Ramos (cell line): ENCODE results near the gene AVEN.

Source experiments
- in situ Hi-C: fragments of 300-500 bp; cut with MboI; formaldehyde crosslinking; loops from one replicate; pipeline ENCODE4 v1.14.3; 2022; ENCODE audit warnings: low sequenced_read_pairs; ENCODE audit not compliant: unreplicated experiment

Gene AVEN

GRCh38 chr15:33864360-33865075 lies 174.5 kb downstream of the AVEN start:
- in situ Hi-C loops, result no loop called here

GRCh38 chr15:33860754-33861153 lies 178.2 kb downstream of the AVEN start:
- in situ Hi-C loops, result no loop called here

GRCh38 chr15:33859992-33860545 lies 178.9 kb downstream of the AVEN start:
- in situ Hi-C loops, result no loop called here

DNA sequence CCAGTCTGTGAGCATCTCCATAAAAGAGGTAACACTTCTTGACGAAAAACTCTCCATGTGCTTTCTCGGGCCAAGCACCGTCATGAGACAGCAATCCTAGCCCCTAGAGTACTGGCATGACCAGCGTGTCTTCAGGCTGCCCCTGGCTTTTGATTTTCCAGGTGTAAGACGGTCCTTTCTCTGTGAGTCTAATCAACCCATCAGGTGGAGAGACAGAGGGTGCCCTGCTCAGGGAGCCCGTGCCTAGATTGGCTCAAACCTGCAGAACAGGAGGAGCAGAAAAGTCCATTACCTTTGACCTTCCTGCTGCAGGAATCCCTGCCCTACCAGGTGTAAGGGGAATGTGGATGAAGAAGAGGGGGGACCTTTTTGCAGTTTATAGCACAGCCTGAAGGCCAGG lies 180.2 kb downstream of the AVEN start:
- in situ Hi-C loops, result no loop called here

- in situ Hi-C loops, result no loop called here
Measured at GRCh38 chr15:33857726-33858125, 181.3 kb downstream of the AVEN start.

GRCh38 chr15:33852570-33852969 lies 186.4 kb downstream of the AVEN start:
- in situ Hi-C loops, result no loop called here

DNA sequence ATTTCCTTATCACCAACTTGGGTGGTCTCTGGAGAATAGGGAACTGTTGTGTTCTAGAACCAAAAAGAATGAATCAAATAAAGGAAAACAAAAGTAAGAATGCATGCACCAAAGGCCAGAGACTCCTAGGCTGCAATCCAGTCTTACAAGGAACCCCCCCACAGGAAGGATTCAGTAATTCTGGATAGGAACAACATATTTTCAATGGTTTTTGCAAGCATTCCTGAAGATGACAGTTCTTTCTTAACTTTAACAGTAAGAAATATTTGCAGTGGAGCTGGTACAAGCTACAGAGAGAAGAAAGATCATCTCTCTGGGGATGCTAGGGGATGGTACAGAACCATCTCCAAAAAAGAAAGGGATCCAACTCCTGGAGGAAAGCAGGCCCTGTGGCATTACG lies 186.9 kb downstream of the AVEN start:
- in situ Hi-C loops, result no loop called here

DNA sequence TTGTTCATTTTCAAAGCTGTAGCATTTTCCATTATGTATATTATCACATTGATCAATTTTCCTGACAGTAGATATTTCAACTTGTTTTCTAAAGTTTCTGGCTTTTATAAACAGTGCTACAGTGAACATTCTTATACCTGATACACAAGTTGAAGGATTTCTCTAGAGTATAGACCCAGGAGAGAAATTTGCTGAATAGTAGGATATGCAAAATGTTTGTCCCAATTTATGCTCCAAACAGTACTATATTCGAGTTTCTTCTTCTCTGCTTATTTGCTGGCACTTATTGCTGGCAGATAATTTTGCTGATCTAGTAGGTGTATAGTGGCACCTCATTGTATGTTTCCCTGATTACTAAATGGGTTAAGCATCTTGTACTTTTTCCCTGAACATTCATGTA lies 187.9 kb downstream of the AVEN start:
- in situ Hi-C loops, result no loop called here

DNA sequence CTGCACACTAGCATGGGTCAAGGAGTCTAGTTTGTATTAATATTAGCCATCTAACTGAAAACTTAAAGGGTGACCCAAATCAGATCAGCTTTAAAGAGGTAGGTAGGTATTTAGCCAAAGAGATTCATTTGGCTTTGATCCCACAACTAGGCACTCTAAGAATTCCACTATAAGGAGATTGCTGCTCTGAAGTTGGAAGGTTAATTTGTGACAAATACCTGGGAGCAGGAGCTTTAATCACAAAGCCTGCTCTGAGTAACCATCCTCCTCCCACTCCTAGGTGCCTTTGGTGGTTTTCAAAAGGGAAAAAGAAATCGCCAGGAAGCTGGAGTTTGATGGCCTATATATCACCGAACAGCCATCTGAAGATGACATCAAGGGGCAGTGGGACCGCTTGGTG lies 191.0 kb downstream of the AVEN start:
- in situ Hi-C loops, result no loop called here

GRCh38 chr15:33846862-33847261 lies 192.1 kb downstream of the AVEN start:
- in situ Hi-C loops, result no loop called here

DNA sequence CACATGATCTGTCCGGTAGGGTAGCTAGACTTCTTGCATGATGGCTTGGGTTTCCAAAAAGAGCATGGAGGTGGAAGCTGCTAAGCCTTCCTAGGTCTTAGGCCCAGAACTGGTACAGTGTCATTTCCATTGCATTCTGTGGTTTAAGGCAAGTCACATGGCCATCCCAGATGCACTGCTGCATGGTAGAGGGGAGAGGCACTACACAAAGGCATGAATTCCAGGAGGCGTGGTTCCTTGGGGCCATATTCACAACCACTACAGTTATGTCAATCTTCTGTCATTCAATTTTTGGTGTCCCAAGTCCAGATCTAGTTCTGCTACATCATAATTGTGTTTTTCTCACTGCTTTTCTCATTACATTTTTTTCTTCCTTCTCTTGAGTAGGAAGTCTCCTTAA lies 192.9 kb downstream of the AVEN start:
- in situ Hi-C loops, result no loop called here

GRCh38 chr15:33844597-33844996 lies 194.4 kb downstream of the AVEN start:
- in situ Hi-C loops, result no loop called here

GRCh38 chr15:33844186-33844585 lies 194.8 kb downstream of the AVEN start:
- in situ Hi-C loops, result no loop called here

DNA sequence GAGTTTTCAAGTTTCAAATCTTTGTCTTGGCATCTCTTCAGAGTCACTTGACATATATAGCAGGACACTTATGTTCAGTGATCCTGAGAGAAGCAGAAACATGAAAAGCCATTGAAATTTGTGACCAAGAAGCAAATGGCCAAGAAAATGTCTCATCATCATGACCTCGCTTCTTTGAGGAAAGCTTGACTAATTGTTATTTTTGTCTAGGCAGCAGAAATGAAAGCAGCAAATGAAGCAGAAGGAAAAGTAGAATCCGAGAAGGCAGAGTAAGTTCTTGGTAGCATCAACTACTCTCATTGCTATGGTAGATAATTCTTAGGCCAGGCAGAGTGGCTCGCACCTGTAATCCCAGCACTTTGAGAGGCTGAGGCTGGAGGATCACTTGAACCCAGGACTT lies 198.4 kb downstream of the AVEN start:
- in situ Hi-C loops, result no loop called here

GRCh38 chr15:33839540-33839939 lies 199.5 kb downstream of the AVEN start:
- in situ Hi-C loops, result no loop called here

- in situ Hi-C loops, result no loop called here
Measured at GRCh38 chr15:33837294-33837693, 201.7 kb downstream of the AVEN start.

DNA sequence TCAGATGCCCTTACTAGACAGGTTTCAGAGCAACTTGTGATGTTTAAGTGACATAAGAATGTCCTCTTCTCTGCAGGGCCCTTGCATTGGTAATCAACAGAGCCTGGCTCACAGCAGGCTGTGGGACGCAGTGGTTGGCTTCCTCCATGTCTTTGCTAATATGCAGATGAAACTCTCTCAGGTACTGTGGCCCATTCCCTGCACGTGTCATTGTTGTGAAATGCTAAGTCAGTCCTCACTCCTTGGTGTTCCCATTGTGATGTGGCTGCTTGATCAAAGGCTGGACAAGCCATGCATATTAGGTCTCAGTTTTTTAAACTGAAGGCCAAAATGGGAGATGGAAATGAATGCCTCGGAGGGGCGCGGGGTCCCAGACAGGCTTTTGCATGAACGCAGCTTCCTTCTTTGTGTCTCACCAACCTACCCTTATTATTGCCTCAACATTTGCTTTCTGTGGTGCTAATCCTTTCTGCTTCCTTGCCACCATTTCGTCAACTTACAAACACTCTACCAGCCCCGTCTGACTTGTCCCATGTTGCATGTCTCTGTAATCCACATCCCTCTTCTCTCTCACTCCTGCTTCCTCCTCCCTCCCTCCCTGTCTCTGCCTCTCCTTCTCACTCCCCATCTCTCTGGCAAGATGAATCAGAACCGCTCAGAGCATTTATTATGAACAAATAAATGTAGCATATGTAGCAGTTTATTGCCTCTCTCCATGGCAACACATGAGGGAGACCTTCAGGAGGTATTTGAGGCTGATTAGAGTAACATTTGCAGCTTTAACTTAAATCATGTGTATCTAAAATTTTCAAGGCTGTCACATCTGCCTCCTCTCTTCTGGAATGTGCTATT lies 203.9 kb downstream of the AVEN start:
- in situ Hi-C loops, result no loop called here

GRCh38 chr15:33831646-33832045 lies 207.4 kb downstream of the AVEN start:
- in situ Hi-C loops, result no loop called here

DNA sequence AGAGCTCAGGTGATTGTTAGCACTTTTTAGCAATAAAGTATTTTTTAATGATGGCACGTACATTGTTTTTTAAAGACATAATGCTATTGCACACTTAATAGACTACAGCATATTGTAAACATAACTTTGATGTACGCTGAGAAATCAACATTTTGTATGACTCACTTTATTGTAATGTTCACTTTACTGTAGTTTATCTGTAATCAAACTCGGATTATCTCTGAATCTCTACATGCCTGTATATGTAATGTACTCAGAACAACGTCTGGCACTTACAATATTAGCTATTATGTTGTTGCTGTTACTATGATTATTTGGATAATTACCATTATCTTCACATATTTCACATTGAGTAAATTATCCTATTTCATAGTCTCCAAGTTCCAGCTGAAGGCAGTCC lies 208.7 kb downstream of the AVEN start:
- in situ Hi-C loops, result no loop called here

DNA sequence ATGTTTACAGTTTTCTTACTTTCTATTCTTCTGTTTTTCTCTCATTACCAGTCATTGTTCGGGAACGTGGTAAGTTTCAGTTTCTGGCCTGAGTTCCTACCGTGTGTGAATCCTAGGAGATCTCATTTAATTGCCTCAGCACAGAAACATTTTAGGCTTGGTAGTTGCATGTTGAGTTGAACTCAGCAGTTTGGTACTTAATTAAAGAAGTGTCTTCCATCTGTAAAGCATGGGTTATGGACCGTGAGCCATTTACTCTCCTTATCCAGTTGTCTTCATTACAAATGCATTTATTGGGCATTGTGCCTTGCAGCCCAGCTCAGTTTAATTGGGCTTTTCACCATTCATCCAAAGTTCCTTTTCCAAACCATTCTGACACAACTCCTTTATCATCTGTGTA lies 212.8 kb downstream of the AVEN start:
- in situ Hi-C loops, result no loop called here

DNA sequence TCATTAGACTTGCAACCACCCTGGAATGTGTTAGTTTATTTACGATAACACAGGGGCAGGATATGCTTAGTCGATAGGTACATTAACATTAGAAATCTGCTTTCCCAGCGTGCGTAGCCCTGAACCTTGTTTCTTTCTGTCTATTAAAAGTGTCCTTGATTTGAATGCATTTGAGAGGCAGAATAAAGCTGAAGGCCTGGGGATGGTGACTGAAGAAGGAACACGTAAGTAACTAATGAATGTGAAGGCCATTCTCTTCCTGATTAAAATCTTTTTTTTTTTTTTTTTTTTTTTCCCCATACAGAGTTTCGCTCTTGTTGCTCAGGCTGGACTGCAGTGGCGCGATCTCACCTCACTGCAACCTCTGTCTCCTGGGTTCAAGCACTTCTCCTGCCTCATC lies 213.6 kb downstream of the AVEN start:
- in situ Hi-C loops, result no loop called here
